Non-pigmented ciliary epithelial cell (primary cell): ENCODE results near the gene AADAC.
A peak's percentile ranks its signal among the peaks of the same experiment; 100 is the strongest.
"Not testable (repeated sequence)": the region's sequence is repeated elsewhere in the genome, so short reads cannot be mapped to it uniquely, and the experiment has no call there.

Experiments used
- DNase-seq: peaks from one replicate; pipeline ENCODE4 v3.0.0-alpha.2; 2010; ENCODE audit warnings: low read depth

Gene AADAC

DNA sequence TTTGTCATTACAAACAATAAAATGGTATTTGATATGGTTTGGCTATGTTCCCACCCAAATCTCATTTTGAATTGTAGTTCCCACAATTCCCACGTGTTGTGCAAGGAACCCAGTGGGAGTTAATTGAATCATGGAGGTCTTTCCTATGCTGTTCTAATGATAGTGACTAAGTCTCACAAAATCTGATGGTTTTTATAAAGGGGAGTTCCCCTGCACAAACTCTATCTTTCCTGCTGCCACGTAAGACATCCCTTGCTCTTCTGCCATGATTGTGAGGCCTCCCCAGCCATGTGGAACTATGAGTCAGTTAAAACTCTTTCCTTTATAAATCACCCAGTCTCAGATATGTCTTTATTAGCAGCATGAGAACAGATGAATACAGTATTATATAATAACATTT lies 15.4 kb upstream of the AADAC start:
- DNase-seq, result no peak

DNA sequence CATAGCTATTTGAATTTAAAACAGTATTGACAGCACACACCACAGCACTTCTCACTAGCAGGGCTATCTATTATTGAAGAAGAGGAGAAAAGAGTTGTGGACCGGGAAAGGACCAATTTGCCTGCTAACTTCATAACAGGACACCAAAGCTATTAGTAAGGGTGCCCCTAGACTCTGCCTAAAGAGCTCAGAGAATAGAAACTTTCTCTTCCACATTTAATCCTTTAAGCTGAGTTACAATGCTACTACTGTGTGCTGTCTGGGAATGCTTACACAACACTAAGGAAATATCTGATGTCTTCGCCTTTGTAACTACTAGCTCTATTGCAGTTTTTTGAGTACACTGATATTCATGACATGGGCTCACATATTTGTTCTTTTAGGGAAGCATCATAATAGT lies 13.5 kb upstream of the AADAC start:
- DNase-seq, result no peak

DNA sequence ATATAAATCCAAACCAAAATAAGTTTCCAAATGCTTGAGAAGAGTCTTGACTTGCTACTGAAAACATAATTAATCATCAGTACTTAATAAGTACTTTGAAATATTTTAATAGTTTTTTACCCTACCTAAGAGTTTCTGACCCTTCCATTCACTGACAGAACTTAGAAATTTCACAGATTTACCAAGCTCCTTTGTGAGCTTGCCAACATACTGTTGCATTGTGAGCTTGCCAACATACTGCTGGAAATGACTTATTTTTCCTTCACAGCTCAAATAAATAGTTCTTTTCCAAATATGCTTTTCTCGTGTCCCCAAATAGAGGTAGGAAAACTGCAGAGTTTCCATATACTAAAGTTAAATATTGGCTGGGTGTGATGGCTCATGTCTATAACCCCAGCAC lies 9.6 kb upstream of the AADAC start:
- DNase-seq, result no peak

DNA sequence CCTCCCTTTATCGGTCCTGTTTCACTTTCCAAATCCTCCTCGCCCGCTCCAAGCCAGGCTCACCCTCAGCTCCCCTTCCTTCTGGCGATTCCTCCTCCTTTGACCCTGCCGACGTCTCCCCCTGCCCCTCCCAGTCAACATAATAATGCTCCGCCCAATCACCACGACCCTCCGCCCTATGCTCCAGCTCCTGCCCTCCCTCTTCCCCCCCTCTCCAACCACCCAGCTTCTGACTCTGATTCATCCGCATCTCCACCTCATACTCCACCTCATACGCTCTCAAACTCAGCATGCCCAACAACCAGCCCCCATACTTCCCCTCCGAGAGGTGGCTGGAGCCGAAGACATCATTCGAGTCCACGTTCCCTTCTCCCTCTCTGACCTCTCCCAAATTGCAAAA lies 7.1 kb upstream of the AADAC start:
- no peak for DNase-seq

DNA sequence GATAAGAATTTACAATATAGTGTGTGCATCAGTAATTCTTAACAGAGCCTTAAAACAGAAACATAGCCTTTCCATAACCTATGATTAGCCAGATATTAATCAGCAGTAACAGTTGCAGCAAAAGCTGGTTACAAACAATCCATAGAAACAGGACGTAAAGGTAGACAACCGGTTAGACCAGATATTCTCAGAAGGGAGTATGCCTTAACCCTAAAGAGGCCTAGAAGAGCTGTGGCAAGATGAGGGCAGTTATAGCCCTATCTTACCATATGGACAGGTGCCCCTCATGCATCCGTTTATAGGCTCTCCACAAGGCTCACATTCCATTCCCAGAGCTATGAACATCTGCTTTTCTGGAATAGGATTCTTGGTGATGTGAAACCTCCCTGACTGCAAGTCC lies 5.0 kb upstream of the AADAC start:
- not testable (repeated sequence) for DNase-seq

DNA sequence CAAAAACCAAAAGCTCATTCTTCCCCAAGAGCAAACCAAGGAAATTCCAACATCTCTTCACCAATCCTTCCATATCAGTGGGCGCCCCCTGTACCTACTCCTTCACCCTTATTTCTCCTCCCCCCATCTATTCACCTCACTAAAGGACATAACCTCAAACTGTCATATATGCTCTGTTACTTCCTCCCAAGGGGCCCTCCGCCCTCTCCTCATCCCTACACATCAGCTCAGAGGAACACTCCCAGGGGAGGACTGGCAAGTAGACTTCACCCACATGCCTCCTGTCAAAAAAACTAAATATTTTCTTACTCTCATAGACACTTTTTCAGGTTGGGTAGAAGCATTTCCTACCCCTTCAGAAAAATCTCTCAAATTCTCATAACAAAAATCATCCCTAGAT lies 2.4 kb upstream of the AADAC start:
- no peak for DNase-seq

DNA sequence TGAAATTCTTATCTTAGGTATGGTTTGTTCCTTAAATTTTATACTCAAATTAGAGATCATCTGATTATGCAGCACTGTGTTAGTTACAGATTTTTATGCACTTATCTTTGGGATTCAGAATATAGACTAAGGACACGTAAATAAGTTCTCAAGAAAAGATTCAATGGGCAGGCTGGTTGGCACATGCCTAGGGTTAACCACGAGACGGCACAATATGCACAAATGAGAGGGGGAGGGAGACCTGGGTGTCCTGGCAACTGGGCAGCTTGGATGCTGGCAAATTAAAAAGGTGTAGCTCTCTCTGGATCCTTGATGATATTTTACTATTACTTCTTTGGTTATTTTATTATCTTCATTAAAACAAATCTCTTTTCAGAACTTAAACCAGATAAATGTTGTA lies 672 bp downstream of the AADAC start:
- DNase-seq, result no peak

DNA sequence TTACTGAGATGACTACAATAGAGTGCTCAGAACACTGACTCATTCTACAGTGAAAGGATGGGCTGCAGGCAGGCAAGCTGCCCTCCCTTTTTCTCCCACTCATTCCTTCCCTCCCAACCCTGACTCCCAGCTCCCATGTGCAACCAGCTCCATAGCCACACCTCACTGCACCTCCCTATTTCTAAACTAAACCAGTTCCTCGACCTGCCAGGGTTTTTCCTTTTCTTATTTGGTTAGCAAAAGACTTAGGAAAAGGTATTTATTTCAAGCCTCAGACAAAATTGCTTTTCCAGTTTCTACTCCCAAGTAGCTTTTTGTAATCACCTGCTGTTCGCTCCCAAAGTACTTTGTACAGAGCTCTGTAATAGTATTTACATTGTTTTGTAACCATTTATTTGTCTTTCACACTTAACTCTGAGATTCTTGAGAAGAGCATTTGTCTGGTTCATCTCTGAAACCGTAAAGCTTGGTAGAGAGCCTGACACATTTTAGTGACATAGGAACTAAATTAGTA lies 2.2 kb downstream of the AADAC start:
- DNase-seq, result peak; percentile 52

DNA sequence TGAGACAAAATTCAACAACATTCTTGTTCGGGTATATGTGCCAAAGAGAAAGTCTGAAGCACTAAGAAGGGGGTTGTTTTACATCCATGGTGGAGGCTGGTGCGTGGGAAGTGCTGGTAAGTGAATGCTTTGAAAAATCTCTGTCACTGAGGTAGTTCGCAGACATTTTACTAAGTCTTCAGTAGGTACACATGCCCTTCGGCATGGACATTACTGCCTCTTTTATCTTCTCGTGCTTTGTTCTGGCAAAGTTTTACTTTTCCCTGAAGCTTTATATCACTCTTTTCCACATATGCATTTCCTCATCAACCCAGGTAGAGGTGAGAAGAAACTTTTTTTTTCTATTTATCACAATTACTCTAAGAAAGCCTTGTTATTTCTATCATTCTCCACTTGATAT lies 3.6 kb downstream of the AADAC start:
- DNase-seq, result no peak

DNA sequence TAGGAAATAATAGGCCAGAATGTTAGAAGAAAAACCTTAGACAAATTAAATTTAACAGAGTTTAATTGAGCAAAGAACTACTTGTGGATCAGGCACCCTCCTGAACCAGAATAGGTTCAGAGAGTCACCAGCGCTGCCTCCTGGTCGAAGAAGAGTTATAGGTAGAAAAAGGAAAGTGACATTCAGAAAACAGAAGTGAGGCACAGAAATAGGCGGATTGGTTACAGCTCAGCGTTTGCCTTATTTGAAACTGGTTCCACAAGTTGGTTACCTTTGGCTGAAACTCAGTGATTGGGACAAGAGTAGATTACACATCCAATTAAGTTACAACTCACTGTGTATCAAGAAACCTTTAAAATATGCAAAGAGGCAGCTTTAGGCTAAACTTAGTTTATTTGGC lies 4.4 kb downstream of the AADAC start:
- DNase-seq, result no peak

DNA sequence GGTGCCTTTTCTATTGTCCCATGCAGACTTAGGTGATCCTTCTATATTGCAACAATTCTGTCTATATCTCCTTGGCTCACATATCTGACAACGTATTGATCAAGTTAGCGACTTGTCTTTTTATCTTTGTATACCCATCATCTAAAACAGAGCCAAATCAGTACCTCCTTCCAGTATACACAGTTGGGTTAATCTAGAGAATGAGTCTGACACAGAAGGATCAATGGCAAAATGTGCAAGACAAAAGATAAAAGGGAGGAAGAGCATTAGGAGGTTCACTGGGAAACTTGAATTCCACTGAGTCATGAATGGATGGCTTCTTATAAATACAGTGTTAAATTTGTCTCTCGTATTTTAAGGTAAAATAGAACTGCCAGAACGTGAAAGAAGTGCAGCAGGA lies 6.0 kb downstream of the AADAC start:
- DNase-seq, result no peak

DNA sequence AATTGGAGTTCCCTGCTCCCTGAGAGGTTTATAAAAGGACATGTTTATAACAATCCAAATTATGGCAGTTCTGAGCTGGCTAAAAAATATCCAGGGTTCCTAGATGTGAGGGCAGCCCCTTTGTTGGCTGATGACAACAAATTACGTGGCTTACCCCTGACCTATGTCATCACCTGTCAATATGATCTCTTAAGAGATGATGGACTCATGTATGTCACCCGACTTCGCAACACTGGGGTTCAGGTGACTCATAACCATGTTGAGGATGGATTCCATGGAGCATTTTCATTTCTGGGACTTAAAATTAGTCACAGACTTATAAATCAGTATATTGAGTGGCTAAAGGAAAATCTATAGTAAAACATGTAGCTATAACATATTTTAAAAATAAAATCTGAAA lies 13.9 kb downstream of the AADAC start:
- no peak for DNase-seq

DNA sequence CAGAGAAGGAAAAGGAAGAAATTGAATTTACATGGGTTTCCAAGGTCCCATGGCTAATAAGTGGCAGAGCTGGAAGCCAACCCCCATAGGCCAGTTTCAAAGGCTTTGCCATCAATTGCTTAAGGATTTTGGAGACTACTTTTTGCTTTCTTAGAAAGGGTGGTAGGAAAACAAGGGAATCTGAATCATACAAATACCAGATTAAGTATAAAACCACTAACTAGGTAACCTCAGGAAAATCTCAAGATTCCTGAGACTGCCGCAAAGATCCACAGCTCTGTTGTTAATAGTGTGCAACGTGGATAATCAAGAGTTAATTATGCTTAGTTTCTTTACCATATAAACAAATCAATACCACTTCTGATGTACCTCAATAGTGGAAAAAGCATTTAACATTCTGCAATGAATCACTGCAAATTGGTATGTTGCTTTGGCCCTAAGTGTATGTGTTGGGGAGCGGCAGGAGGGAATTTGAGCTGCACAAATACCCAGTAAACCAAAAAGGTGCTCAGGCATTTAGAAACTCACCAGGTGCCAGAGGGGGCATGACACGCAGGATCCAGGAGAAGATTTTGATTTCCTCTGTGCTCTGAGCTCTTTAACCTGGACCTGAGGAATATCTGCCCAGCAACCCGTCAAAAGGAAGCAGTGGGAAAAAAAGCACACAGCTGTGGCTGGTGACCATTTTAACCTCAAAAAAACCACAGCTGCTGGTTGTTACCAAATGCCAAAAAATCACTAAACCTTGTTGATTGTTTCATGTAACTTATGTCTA lies 22.0 kb downstream of the AADAC start:
- peak; percentile 31 for DNase-seq

DNA sequence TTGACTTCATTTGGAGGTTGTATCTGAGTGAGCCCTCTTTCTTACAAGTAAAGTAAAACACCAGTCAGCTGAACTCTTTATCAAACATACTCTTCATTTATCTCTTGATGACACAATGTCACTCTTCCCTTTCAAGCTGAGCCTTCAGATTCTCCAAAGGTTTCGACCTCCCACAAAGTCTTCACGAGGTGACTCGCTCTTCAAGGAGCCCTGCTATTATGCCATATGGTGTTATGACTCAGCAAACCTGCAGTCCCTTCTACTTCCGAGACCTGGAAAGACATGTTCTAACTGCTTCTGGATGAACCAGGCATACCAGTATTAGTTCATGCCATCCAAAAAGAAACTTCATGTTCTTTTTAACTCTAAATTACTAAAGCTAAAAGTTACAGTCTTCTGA lies 23.1 kb downstream of the AADAC start:
- DNase-seq, result peak; percentile 45

DNA sequence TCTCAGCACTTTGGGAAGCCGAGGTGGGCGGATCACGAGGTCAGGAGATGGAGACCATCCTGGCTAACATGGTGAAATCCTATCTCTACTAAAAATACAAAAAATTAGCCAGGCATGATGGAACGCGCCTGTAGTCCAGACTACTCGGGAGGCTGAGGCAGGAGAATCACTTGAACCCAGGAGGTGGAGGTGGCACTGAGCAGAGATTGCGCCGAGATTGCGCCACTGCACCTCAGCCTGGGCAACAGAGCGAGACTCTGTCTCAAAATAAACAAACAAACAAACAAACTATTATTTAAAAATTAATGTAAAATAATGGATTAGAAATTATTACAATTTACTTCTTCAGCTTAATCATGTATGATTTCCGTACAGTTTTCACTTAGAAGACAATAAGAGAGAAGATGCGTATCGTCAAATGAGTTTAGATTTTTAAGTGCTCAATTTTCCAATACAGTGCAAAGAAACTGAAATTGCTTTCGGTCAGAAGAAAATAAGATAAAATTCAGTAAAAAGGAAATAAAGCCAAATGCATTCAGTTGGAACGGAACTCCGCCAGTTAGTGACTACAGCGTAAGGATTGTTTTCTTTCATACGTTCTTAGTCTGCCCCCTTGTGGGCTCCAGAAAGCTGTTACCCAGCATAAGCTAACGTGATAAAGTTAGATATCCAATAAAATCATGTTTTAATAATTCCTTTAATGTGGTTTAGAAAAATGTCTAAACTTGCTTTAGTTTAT lies 24.8 kb downstream of the AADAC start:
- DNase-seq, result peak; percentile 59

DNA sequence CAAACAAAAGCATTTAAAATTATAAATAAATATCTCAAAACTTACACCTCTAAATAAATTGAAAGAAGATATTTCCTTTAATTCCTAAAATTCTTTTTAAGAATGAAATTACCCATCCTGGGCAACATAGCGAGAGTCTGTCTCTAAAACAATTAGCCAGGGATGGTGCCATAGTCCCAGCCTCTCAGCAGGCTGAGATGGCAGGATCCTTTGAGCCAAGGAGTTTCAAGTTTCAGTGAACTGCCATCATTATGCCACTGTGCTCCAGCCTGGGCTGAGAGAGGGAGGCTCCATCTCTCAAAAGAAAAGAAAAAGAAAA lies 25.4 kb downstream of the AADAC start:
- no peak for DNase-seq

DNA sequence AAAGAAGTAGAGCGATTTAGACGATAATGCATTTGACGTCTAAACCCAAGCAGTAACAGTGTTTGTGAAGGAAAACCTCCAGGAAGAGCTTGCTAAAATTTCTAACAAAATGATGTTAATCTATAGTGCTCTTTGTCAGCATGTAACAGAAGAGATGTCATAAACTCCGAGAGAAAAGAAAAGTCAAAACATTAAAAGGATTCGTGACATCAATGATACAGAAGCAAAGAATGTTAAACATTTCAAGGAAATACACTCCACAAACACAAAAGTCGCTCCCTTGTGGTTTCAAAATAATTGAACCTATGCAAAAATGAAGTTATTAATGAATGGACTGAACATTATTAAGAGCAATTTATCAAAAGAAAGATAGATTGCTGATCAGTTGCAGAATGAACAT lies 27.9 kb downstream of the AADAC start:
- DNase-seq, result no peak

DNA sequence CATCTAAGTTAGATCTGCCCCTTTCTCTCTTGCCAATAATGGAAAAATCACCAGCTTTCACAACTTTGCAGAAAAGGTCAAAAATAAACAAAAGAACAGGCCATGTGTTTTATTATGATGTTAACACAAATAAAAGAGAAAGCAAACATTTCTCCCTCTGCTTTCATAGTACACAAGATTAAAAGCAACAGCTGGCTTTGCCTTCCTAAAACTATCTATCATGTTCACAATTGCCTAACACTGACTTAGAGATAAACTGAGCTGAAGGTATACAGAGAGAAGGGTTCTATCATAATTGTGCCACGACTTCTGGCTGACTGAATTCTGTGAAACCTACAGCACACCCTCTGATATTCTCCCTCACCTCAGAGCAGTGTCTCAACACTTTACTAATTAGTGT lies 29.4 kb downstream of the AADAC start:
- DNase-seq, result no peak

DNA sequence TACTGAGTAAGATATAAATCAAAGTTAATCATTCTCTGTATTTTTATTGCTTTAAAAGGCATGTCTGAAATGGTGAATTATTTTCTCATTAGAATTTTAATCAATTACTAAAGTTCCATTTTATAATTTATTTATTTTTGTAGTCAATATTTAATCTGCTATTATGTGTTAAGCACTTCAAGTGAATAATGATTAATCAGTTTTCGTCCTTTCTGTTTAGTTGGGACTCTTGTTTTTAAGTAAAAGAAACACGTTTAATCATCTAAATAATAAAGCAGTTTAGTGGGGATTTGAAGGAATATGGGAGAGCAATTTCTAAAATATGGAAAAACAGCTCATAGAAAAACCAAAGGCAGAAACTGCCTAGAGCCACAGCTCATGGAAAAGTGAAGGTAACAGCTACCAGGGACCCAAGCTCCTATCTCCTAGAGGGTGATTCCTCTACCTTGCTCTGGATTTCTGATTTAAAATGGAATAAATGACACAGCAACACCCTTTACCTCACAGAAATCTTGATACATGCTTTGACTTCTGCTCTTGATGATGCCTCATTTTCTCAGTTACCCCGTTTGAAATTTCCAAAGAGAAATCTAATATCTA lies 31.5 kb downstream of the AADAC start:
- DNase-seq, result no peak

DNA sequence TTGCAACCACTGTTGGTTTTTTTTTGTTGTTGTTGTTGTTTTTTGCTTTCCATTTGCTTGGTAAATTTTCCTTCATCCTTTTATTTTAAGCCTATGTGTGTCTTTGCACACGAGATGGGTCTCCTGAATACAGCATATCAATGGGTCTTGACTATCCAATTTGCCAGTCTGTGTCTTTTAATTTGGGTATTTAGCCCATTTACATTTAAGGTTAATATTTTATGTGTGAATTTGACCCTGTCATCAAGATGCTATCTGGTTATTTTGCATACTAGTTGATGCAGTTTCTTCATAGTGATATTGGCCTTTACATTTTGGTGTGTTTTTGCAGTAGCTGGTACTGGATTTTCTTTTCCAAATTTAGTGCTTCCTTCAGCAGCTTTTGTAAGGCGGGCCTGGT lies 36.1 kb downstream of the AADAC start:
- not testable (repeated sequence) for DNase-seq

DNA sequence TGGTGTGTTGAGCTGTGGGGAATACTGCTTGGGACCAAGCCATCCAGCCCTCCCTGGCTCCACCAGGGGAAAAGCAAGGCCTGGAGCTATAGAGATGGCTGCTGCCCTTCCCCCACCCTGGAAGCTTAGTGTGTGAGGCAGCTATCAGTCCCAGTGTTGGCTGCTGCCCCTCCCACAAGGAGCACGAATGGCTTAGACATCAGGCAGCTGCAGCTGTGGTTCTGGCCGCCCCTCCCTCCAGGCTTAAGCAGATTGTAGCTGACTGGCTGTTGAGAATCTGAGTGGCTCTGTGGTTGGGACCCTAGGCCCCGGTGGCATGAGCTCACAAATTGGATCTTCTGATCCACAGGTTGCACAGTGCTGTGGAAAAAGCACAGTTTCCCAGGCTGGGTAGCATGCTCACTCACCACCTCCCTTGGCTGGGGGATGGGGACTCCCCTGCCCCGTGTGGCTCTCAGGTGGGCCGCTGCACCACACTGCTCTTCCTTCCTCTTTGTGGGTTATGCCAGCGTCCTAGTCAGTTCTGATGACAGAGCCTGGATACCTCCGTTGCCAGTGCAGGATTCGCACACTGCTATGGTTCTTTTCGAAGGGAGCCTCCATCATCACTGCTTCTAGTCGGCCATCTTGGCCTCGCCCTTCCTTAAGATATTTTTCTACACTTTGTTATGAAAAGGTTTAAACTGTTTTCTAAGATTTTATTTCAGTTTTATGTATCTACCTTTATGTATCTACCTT lies 38.3 kb downstream of the AADAC start:
- no peak for DNase-seq

DNA sequence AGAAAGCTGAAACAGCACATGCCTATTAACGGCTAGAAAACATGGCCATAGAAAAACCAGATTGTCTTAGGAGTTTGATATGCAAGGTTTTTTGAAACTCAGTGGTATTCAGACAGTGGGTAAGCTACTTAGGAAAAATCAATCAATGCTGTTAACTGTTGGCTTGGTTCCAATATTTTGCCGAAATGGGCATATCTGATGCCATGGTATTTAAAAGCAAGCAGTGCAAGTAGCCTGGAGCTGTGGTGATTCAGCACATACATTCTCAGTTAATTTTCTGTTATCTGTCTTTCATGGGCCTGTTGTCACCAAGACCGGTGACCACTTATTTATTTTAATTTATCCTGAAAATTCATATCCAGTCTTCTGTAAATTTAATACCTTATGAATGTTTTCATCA lies 42.2 kb downstream of the AADAC start:
- DNase-seq, result no peak

DNA sequence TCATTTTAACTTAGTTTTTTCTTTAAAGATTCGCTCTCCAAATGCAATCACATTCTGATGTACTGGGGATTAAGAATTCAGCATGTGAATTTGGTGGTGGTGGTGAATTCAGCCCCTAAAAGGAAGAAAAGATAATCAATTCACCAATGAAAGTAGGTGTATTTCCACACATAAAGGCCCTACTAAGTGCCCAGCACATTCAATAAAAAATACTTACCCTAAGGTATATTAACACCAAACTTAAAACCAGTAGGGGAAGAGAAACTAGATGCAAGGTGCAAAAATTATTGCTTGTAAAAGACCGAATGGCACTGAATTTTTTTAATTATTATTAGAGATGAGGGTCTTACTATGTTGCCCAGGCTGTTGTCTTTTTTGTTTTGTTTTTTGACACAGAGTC lies 42.7 kb downstream of the AADAC start:
- DNase-seq, result no peak
